GM12878 (cell line): ENCODE measurements around the gene CEACAM8.

ENCODE experiments used
- CREB1 ChIP-seq: IDR thresholded peaks from 2 replicates; pipeline ENCODE4 v1.6.1; 2012; ENCODE audit warnings: low read depth, mild to moderate bottlenecking, inconsistent platforms
- EP300 ChIP-seq, 2 experiments: fragments of 150-350 bp in 1 of 2; IDR thresholded peaks; 2 replicates each; pipeline ENCODE4 v1.6.1; 2011 to 2012; ENCODE audit warnings: low read depth in 2 of 2, low read length in 2 of 2, borderline replicate concordance in 1 of 2, improper control_type of control experiment in 1 of 2, inconsistent platforms in 1 of 2; ENCODE audit not compliant: control insufficient read depth in 1 of 2
- MTA3 ChIP-seq: IDR thresholded peaks from 2 replicates; pipeline ENCODE4 v1.6.1; 2012; ENCODE audit warnings: low read length, inconsistent platforms, borderline replicate concordance
- SUZ12 ChIP-seq: fragments of 200-600 bp; sonication (generic); IDR thresholded peaks from one replicate; pipeline ENCODE4 v1.6.1; 2018; ENCODE audit warnings: antibody characterized with exemption, mild to moderate bottlenecking; ENCODE audit not compliant: unreplicated experiment
- ZNF274 ChIP-seq: IDR thresholded peaks from one replicate; pipeline ENCODE4 v1.8.0; 2011; ENCODE audit not compliant: insufficient read length, insufficient read depth
- TF ChIP-seq, protein P1 (sequence below), 3 experiments: IDR thresholded peaks in 2 of 3; conservative IDR thresholded peaks in 1 of 3; 2 replicates each; pipeline ENCODE4 v1.5.1; 2011; ENCODE audit warnings: low read depth in 3 of 3, low read length in 3 of 3, mild to moderate bottlenecking in 3 of 3, control low read depth in 2 of 3, moderate library complexity in 2 of 3, inconsistent platforms in 1 of 3, mixed read lengths in 1 of 3; ENCODE audit not compliant: control insufficient read depth in 2 of 3, insufficient read depth in 1 of 3; ENCODE audit errors: extremely low read depth in 1 of 3

DNA sequence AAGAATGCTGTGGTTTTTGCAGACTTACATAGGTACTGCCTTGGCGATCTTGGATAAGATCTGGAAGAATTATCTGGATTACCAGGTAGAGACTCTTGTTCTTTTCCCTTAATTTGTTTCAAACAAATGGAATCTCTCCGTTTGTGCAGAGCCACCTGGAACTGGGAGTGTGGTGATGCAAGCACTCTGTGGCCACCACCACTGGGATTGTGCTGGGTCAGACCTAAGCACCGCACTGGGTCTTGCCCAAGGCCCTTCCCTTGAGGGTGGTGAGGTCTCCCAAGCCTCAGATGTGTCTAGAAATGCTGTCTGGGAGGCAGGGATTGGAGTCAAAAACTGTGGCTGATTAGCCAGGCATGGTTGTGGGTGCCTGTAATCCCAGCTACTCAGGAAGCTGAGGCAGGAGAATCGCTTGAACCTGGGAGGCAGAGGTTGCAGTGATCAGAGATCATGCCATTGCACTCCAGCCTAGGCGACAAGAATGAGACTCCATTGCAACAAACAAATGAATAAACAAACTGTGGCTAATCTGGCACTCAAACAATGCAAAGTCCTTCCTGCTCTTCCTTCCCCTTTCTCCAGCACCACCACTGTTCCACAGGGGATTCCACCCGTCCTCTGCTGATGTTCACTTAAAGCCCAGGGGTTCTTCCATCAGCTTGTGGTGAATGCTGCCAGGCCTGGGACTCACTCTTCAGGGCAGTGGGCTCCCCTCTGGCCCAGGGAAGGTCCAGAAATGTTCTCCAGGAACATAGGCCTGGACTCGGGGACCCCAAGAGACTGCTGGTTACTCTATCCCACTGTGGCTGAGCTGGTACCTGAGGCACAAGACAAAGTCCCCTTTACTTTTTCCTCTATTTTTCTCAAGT lies 55.6 kb downstream of the CEACAM8 start:
- TF ChIP-seq MTA3 (no peak), EP300 (IDR thresholded peaks at IDR 0.05; ENCODE audit: borderline replicate concordance in 1 of 2, control insufficient read depth in 1 of 2, low read depth in 2 of 2, low read length in 2 of 2) (no peak), CREB1 (no peak), SUZ12 (no peak), ZNF274 (no peak)
- TF ChIP-seq, protein P1, sequence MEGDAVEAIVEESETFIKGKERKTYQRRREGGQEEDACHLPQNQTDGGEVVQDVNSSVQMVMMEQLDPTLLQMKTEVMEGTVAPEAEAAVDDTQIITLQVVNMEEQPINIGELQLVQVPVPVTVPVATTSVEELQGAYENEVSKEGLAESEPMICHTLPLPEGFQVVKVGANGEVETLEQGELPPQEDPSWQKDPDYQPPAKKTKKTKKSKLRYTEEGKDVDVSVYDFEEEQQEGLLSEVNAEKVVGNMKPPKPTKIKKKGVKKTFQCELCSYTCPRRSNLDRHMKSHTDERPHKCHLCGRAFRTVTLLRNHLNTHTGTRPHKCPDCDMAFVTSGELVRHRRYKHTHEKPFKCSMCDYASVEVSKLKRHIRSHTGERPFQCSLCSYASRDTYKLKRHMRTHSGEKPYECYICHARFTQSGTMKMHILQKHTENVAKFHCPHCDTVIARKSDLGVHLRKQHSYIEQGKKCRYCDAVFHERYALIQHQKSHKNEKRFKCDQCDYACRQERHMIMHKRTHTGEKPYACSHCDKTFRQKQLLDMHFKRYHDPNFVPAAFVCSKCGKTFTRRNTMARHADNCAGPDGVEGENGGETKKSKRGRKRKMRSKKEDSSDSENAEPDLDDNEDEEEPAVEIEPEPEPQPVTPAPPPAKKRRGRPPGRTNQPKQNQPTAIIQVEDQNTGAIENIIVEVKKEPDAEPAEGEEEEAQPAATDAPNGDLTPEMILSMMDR (IDR thresholded peaks at IDR 0.05 in 2 of 3, conservative IDR thresholded peaks at IDR 0.05 in 1 of 3; ENCODE audit: control insufficient read depth in 2 of 3, extremely low read depth in 1 of 3, insufficient read depth in 1 of 3, low read depth in 3 of 3, low read length in 3 of 3) = no peak
